NB4 (cell line): Measurements from ENCODE around the gene OSBPL1A.
A peak's percentile ranks its signal among the peaks of the same experiment; 100 is the strongest.

Experiments
- DNase-seq: peaks from one replicate; pipeline ENCODE4 v3.0.0; 2010; ENCODE audit warnings: low read depth
- H3K4me3 ChIP-seq: one replicate; pipeline ENCODE4 v1.5.1; 2011; ENCODE audit warnings: mild to moderate bottlenecking, low read depth, low read length, moderate library complexity
- CTCF ChIP-seq: IDR thresholded peaks from one replicate; pipeline ENCODE4 v1.5.1; 2012; ENCODE audit warnings: low read depth, low read length
- MYC ChIP-seq: IDR thresholded peaks from 2 replicates; pipeline ENCODE4 v1.6.1; 2011; ENCODE audit warnings: low read depth, low read length
- POLR2A ChIP-seq: IDR thresholded peaks from 2 replicates; pipeline ENCODE4 v1.6.1; 2011; ENCODE audit warnings: mild to moderate bottlenecking; ENCODE audit not compliant: insufficient read length; ENCODE audit errors: extremely low read depth
- TF ChIP-seq, protein P1 (sequence below): IDR thresholded peaks from 2 replicates; pipeline ENCODE4 v1.6.1; 2011; ENCODE audit warnings: low read depth, low read length

The OSBPL1A gene

GRCh38 chr18:24126155-24126961 is 271.3 kb downstream of the OSBPL1A start:
- no peak overlapping the region for H3K4me3 ChIP-seq
- TF ChIP-seq CTCF (no peak), MYC (no peak), POLR2A (no peak)
- TF ChIP-seq, protein P1, sequence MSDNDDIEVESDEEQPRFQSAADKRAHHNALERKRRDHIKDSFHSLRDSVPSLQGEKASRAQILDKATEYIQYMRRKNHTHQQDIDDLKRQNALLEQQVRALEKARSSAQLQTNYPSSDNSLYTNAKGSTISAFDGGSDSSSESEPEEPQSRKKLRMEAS = no peak
- DNase-seq = no peak

DNA sequence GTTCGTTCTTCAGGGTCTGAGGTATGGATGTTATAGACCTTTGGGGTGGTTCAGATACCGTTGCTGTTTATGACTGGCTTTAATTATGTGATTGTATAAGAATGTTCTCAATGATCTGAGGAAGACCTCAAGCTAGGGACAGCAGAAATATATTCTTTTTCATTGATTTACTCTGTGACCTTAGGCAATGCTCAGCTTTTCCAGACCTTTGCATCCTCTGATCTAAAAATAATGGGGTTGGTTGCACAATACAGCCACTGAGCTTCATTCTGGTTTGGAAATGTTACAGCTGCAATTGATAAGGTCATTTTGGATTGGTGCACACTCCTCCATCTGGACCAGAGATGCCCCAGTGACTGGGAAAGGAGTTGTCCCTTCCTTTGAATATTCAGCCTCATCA is 276.0 kb downstream of the OSBPL1A start:
- H3K4me3 ChIP-seq = no peak overlapping the region
- TF ChIP-seq, protein P1 = no peak
- no peak for TF ChIP-seq POLR2A
- TF ChIP-seq MYC = no peak
- DNase-seq = no peak

GRCh38 chr18:24120676-24121075 is 276.9 kb downstream of the OSBPL1A start:
- H3K4me3 ChIP-seq = no peak overlapping the region
- TF ChIP-seq, protein P1 = no peak
- TF ChIP-seq CTCF (no peak), MYC (no peak), POLR2A (no peak)
- DNase-seq = no peak

DNA sequence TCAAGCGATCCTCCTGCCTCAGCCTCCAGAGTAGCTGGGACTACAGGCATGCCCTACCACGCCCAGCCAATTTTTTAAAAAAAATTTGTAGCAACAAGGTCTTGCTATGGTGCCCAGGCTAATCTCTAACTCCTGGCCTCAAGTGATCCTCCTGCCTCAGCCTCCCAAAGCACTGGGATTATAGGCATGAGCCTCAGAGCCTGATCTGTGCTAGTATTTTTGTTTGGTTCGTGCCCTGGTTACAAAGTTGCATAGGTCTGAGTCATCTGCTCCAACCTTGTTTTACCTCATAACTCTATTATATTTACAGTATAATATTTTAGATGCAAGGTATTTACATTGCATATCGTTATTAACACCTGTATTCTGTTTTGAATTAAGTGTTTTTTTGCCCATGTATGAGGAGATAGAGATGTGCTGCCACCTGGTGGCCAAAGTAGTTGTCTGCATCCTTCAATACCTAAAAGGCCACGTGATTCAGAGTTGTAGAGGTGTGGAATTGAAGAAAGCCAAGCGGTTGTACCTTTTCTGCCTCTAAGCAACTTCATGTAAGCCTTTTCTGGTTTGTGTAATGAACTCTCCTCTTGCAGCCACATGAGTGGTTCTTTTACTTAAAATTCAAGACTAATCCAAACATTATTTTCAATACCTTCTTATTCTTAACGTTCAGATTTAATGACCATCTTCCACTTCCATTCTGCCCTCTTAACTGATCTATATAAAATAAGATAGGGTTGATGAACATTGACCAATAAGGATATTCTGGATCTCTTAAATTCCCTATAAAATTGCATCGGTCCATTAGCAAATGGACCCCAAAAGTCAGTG is 278.7 kb downstream of the OSBPL1A start:
- no peak overlapping the region for H3K4me3 ChIP-seq
- TF ChIP-seq MYC (no peak), CTCF (peak; percentile 61), POLR2A (no peak)
- TF ChIP-seq, protein P1 = peak; percentile 94
- peak; percentile 73 for DNase-seq

- no peak for TF ChIP-seq POLR2A
- no peak for TF ChIP-seq MYC
- TF ChIP-seq CTCF = no peak
- TF ChIP-seq, protein P1 = no peak
- H3K4me3 ChIP-seq = no peak overlapping the region
- DNase-seq = peak; percentile 41
These were observed 282.0 kb downstream of the OSBPL1A start for GRCh38 chr18:24115628-24116027.
